GM12878 (cell line): Measurements from ENCODE around the gene RUFY2. TPM values are rescaled to one million over a fixed set of nuclear protein-coding genes. Genes with fewer than 3 reads are reported as not detected.
A peak's percentile ranks its signal among the peaks of the same experiment; 100 is the strongest.

ENCODE experiments used
- BHLHE40 ChIP-seq, 2 experiments: fragments of 450-650 bp in 1 of 2; IDR thresholded peaks; 2 replicates each; pipeline ENCODE4 v1.6.1; 2011 to 2017; ENCODE audit warnings: low read depth in 2 of 2, borderline replicate concordance in 1 of 2, improper control_type of control experiment in 1 of 2, low read length in 1 of 2, mild to moderate bottlenecking in 1 of 2
- CBFB ChIP-seq: IDR thresholded peaks from 2 replicates; pipeline ENCODE4 v1.6.1; 2016; ENCODE audit warnings: antibody characterized with exemption, low read depth
- CHD1 ChIP-seq: IDR thresholded peaks from 2 replicates; pipeline ENCODE4 v1.6.1; 2012; ENCODE audit warnings: low read depth, low read length, improper control_type of control experiment
- CHD2 ChIP-seq: IDR thresholded peaks from 2 replicates; pipeline ENCODE4 v1.6.1; 2011; ENCODE audit warnings: low read depth, low read length, improper control_type of control experiment, borderline replicate concordance
- EGR1 ChIP-seq, 2 experiments: IDR thresholded peaks; 1 replicate in 1 of 2; 2 replicates in 1 of 2; pipeline ENCODE4 v1.6.1; 2011 to 2012; ENCODE audit warnings: low read depth in 2 of 2, low read length in 2 of 2, borderline replicate concordance in 1 of 2, mild to moderate bottlenecking in 1 of 2, moderate library complexity in 1 of 2
- EZH2 ChIP-seq: IDR thresholded peaks from 2 replicates; pipeline ENCODE4 v1.6.1; 2012; ENCODE audit warnings: low read depth, mild to moderate bottlenecking, control low read depth, inconsistent platforms, low read length, borderline replicate concordance; ENCODE audit not compliant: control insufficient read depth
- GATAD2B ChIP-seq: fragments of 450-650 bp; conservative IDR thresholded peaks from 2 replicates; pipeline ENCODE4 v1.6.1; 2017; ENCODE audit warnings: low read depth, mild to moderate bottlenecking, moderate library complexity
- HCFC1 ChIP-seq: fragments of 150-350 bp; IDR thresholded peaks from 2 replicates; pipeline ENCODE4 v1.6.1; 2014; ENCODE audit warnings: low read length
- IRF5 ChIP-seq: fragments of 450-650 bp; IDR thresholded peaks from 2 replicates; pipeline ENCODE4 v1.6.1; 2017; ENCODE audit warnings: borderline replicate concordance
- MTA2 ChIP-seq: fragments of 450-650 bp; IDR thresholded peaks from 2 replicates; pipeline ENCODE4 v1.6.1; 2016; ENCODE audit warnings: low read depth, mild to moderate bottlenecking, moderate library complexity
- NBN ChIP-seq: fragments of 450-650 bp; IDR thresholded peaks from 2 replicates; pipeline ENCODE4 v1.6.1; 2016
- NFXL1 ChIP-seq: fragments of 450-650 bp; IDR thresholded peaks from 2 replicates; pipeline ENCODE4 v1.6.1; 2017; ENCODE audit warnings: antibody characterized with exemption, mild to moderate bottlenecking, borderline replicate concordance
- NFYB ChIP-seq: IDR thresholded peaks from 2 replicates; pipeline ENCODE4 v1.6.1; 2011; ENCODE audit warnings: low read depth, mild to moderate bottlenecking, low read length, improper control_type of control experiment, moderate library complexity; ENCODE audit not compliant: insufficient read depth
- POLR2AphosphoS2 ChIP-seq: IDR thresholded peaks from 2 replicates; pipeline ENCODE4 v1.6.1; 2011; ENCODE audit warnings: low read depth, mild to moderate bottlenecking, low read length, improper control_type of control experiment, moderate library complexity
- SREBF1 ChIP-seq: IDR thresholded peaks from 2 replicates; pipeline ENCODE4 v1.6.1; 2012; ENCODE audit warnings: mild to moderate bottlenecking, low read length
- SRF ChIP-seq, 2 experiments: IDR thresholded peaks; 2 replicates each; pipeline ENCODE4 v1.6.1; 2011; ENCODE audit warnings: low read depth in 2 of 2, low read length in 2 of 2, mild to moderate bottlenecking in 1 of 2, moderate library complexity in 1 of 2
- USF1 ChIP-seq: IDR thresholded peaks from 2 replicates; pipeline ENCODE4 v1.6.1; 2011; ENCODE audit warnings: borderline replicate concordance, low read depth, mild to moderate bottlenecking, moderate library complexity, mixed read lengths, low read length; ENCODE audit not compliant: insufficient read depth; ENCODE audit errors: extremely low read length
- ZNF274 ChIP-seq: IDR thresholded peaks from one replicate; pipeline ENCODE4 v1.8.0; 2011; ENCODE audit not compliant: insufficient read length, insufficient read depth
- ZNF384 ChIP-seq: IDR thresholded peaks from 2 replicates; pipeline ENCODE4 v1.6.1; 2012; ENCODE audit warnings: low read depth, mild to moderate bottlenecking, low read length, improper control_type of control experiment, borderline replicate concordance
- polyA plus RNA-seq, 11 experiments: library from polyadenylated mRNA; depleted of rRNA in 4 of 11; unstranded in 6 of 11; stranded (reverse) in 5 of 11; fragments of >200 nt; fragmentation: Nextera tagmentation in 4 of 11; fragmentation: Illumina TruSeq in 1 of 11; extraction: Ambion mirVana in 4 of 11; extraction: Trizol in 1 of 11; gene quantifications; 1 replicate in 1 of 11; 2 replicates in 10 of 11; pipeline versions ENCODE4 v1.2.1 to v1.2.3, GENCODE V29; 2011 to 2016; ENCODE audit warnings: inconsistent platforms in 2 of 11, missing spikeins in 2 of 11, low read depth in 1 of 11
- total RNA-seq, 4 experiments: library from RNA; depleted of rRNA in 3 of 4; stranded (reverse); fragments of >200 nt in 3 of 4; fragmentation: Illumina TruSeq in 1 of 4; extraction: Trizol in 1 of 4; gene quantifications; 2 replicates each; pipeline versions ENCODE4 v1.2.1 to v1.2.3, GENCODE V29; 2013 to 2021
- TF ChIP-seq, protein P1 (sequence below): IDR thresholded peaks from 2 replicates; pipeline ENCODE4 v1.6.1; 2012; ENCODE audit warnings: low read depth, low read length, improper control_type of control experiment
- TF ChIP-seq, protein P2 (sequence below): fragments of 450-650 bp; IDR thresholded peaks from 2 replicates; pipeline ENCODE4 v1.6.1; 2016; ENCODE audit warnings: mild to moderate bottlenecking, moderate library complexity, borderline replicate concordance

RUFY2 gene
- total and polyA plus RNA-seq, 10 of the 15 experiments (the other 5 are each of a cell fraction or from before 2014, with no cell fraction given): 1.7 to 8.4 (median 5.8) TPM

DNA sequence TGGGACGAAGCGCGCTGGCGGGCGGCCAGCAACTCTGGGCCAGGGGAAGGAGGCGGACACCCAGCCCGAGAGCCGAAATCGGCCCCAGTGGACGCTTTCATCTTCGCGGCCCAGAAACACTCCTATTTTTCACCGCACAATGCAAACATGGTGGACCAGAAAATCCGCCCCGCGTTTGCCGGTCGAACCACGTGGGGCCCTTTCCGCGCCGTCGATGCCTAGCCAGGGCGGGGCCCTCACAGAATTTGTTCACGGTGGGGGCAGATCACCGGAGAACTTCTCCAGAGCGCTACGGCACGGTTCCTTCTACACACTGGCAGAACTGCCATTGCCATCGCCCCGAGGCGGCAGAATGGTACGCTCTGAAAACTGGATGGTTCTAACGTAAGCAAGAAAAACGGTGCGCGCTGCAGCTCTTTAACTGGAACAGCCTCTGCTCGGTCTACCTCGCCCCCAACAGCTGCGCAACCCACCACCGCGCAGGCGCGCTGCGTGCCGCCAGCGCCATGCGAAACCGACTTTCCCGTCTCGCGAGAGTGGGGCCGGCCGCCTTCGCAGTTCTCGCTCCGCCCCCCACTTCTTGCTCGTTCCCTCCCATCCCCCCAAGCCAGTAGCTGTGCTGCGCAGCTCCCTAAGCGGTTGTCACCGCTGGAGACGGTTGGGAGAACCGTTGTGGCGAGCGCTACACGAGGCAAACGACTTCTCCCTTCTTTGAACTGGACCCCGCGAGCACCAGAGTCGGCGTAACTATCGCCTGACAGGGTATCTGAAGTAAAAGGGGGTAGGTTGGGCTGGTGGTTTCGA lies 75.4 kb downstream of the RUFY2 start, which contains the start of gene HNRNPH3 (continued):
- TF ChIP-seq EZH2 (no peak), ZNF384 (no peak), POLR2AphosphoS2 (peak; percentile 95), CHD1 (peak; percentile 81; the same call in 1 of the 2 replicates), NFXL1 (no peak), IRF5 (peak; percentile 91), BHLHE40 (IDR thresholded peaks at IDR 0.05; ENCODE audit: borderline replicate concordance in 1 of 2, low read depth in 2 of 2, low read length in 1 of 2) (peak; percentile 58 to 79; a peak in 3 of 4 replicates), ZNF274 (no peak), MTA2 (0 out of 2 replicates have a peak, but pooled peaks have one; percentile 21), EGR1 (IDR thresholded peaks at IDR 0.05; ENCODE audit: borderline replicate concordance in 1 of 2, low read depth in 2 of 2, low read length in 2 of 2) (peak in 1 of 2 experiments; percentile 74; a peak in 1 of 3 replicates), USF1 (peak; percentile 84), GATAD2B (no peak), HCFC1 (peak; percentile 66), NFYB (no peak), NBN (peak; percentile 90), CBFB (peak; percentile 99), CHD2 (peak; percentile 100), SRF (IDR thresholded peaks at IDR 0.05; ENCODE audit: low read depth in 2 of 2, low read length in 2 of 2) (0 out of 4 replicates have a peak, but pooled peaks of 1 of the 2 experiments have one; percentile 29), SREBF1 (no peak)
- TF ChIP-seq, protein P1, sequence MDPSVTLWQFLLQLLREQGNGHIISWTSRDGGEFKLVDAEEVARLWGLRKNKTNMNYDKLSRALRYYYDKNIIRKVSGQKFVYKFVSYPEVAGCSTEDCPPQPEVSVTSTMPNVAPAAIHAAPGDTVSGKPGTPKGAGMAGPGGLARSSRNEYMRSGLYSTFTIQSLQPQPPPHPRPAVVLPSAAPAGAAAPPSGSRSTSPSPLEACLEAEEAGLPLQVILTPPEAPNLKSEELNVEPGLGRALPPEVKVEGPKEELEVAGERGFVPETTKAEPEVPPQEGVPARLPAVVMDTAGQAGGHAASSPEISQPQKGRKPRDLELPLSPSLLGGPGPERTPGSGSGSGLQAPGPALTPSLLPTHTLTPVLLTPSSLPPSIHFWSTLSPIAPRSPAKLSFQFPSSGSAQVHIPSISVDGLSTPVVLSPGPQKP: peak; percentile 4; the same call in 1 of the 2 replicates
- TF ChIP-seq, protein P2, sequence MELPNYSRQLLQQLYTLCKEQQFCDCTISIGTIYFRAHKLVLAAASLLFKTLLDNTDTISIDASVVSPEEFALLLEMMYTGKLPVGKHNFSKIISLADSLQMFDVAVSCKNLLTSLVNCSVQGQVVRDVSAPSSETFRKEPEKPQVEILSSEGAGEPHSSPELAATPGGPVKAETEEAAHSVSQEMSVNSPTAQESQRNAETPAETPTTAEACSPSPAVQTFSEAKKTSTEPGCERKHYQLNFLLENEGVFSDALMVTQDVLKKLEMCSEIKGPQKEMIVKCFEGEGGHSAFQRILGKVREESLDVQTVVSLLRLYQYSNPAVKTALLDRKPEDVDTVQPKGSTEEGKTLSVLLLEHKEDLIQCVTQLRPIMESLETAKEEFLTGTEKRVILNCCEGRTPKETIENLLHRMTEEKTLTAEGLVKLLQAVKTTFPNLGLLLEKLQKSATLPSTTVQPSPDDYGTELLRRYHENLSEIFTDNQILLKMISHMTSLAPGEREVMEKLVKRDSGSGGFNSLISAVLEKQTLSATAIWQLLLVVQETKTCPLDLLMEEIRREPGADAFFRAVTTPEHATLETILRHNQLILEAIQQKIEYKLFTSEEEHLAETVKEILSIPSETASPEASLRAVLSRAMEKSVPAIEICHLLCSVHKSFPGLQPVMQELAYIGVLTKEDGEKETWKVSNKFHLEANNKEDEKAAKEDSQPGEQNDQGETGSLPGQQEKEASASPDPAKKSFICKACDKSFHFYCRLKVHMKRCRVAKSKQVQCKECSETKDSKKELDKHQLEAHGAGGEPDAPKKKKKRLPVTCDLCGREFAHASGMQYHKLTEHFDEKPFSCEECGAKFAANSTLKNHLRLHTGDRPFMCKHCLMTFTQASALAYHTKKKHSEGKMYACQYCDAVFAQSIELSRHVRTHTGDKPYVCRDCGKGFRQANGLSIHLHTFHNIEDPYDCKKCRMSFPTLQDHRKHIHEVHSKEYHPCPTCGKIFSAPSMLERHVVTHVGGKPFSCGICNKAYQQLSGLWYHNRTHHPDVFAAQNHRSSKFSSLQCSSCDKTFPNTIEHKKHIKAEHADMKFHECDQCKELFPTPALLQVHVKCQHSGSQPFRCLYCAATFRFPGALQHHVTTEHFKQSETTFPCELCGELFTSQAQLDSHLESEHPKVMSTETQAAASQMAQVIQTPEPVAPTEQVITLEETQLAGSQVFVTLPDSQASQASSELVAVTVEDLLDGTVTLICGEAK: no peak
